Measurements from ENCODE around the gene KCNH3. TPM values are rescaled to one million over a fixed set of nuclear protein-coding genes. Genes with fewer than 3 reads are reported as not detected.

The KCNH3 gene
- total and polyA plus RNA-seq, 2 of the 8 experiments (the other 6 are each of a cell fraction or from before 2014, with no cell fraction given) = 0.24 to 0.50 TPM

- TF ChIP-seq CTBP2 (IDR thresholded peaks at IDR 0.05; ENCODE audit: borderline replicate concordance, insufficient read depth, insufficient read length, low read length) (no peak), SRF (IDR thresholded peaks at IDR 0.05; ENCODE audit: low read depth, low read length) (no peak), CHD1 (IDR thresholded peaks at IDR 0.05; ENCODE audit: low read depth, low read length) (no peak), ASH2L (IDR thresholded peaks at IDR 0.05; ENCODE audit: low read length) (no peak), SP4 (IDR thresholded peaks at IDR 0.05; ENCODE audit: low read length) (no peak), NANOG (IDR thresholded peaks at IDR 0.05; ENCODE audit: insufficient read depth, low read depth, low read length, poor library complexity, severe bottlenecking) (no peak), CTCF (IDR thresholded peaks at IDR 0.05; ENCODE audit: control extremely low read depth in 1 of 3, insufficient read depth in 1 of 3, low read depth in 1 of 3, low read length in 3 of 3) (peak; percentile 74 to 97 (median 94)), MAFK (IDR thresholded peaks at IDR 0.05; ENCODE audit: low read depth, low read length) (no peak), POLR2AphosphoS5 (IDR thresholded peaks at IDR 0.05; ENCODE audit: low read depth, low read length) (no peak), PHF8 (conservative IDR thresholded peaks at IDR 0.05; ENCODE audit: low read depth, low read length) (no peak), EZH2 (IDR thresholded peaks at IDR 0.05; ENCODE audit: low read depth, low read length, severe bottlenecking) (no peak), RNF2 (IDR thresholded peaks at IDR 0.05; ENCODE audit: borderline replicate concordance, low read depth, low read length, missing control alignments, poor library complexity, severe bottlenecking) (no peak), NRF1 (IDR thresholded peaks at IDR 0.05; ENCODE audit: low read depth, low read length) (no peak), EGR1 (IDR thresholded peaks at IDR 0.05; ENCODE audit: borderline replicate concordance, low read depth, low read length) (no peak), SP2 (IDR thresholded peaks at IDR 0.05; ENCODE audit: low read length) (no peak), TEAD4 (IDR thresholded peaks at IDR 0.05; ENCODE audit: low read depth, low read length) (peak; percentile 66; the same call in 1 of the 2 replicates), HDAC6 (IDR thresholded peaks at IDR 0.05; ENCODE audit: low read depth, low read length) (no peak), KDM1A (IDR thresholded peaks at IDR 0.05; ENCODE audit: borderline replicate concordance, low read length) (no peak), TBP (IDR thresholded peaks at IDR 0.05; ENCODE audit: low read depth, low read length) (0 out of 2 replicates have a peak, but pooled peaks have one; percentile 20)
- TF ChIP-seq, protein P1, sequence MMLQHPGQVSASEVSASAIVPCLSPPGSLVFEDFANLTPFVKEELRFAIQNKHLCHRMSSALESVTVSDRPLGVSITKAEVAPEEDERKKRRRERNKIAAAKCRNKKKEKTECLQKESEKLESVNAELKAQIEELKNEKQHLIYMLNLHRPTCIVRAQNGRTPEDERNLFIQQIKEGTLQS (IDR thresholded peaks at IDR 0.05; ENCODE audit: insufficient read depth, low read depth, low read length) = no peak
These were observed 42.0 kb downstream of the KCNH3 start (continued) for GRCh38 chr12:49580572-49581535.

Data from H1 (cell line).